WTC11 (cell line): Measurements from ENCODE around the gene EHBP1L1. TPM values are rescaled to one million over a fixed set of nuclear protein-coding genes. Genes with fewer than 3 reads are reported as not detected.

Experiments
- ATAC-seq: fragments of 200-7000 bp; cut with Tn5 transposase; 2 replicates; pipeline ENCODE4 v1.10.0; 2021; ENCODE audit warnings: mild to moderate bottlenecking, moderate library complexity
- CTCF ChIA-PET: fragments of 300-600 bp; sonication (Branson Sonifier 250); formaldehyde crosslinking; loops from one replicate; lab custom pipeline; 2021; ENCODE audit warnings: antibody characterized with exemption; lab: Charles Lee
- POLR2A ChIA-PET: fragments of 350-600 bp; sonication (Branson Sonifier 250); formaldehyde crosslinking; loops from one replicate; lab custom pipeline; 2021; ENCODE audit warnings: antibody characterized with exemption; lab: Charles Lee
- DNase-seq: peaks from one replicate; pipeline ENCODE4 v3.0.0; 2021; ENCODE audit warnings: low spot score
- H3K27ac Mint-ChIP-seq: 2 replicates; pipeline ENCODE4 v1.8.0; 2021; ENCODE audit warnings: mixed read lengths
- H3K27me3 Mint-ChIP-seq: 2 replicates; pipeline ENCODE4 v1.8.0; 2021; ENCODE audit warnings: low read depth, mild to moderate bottlenecking, moderate library complexity, mixed read lengths
- H3K36me3 Mint-ChIP-seq: 2 replicates; pipeline ENCODE4 v1.8.0; 2021; ENCODE audit warnings: mixed read lengths
- H3K4me1 Mint-ChIP-seq: 2 replicates; pipeline ENCODE4 v1.8.0; 2022; ENCODE audit warnings: mixed read lengths
- H3K4me3 Mint-ChIP-seq: 2 replicates; pipeline ENCODE4 v1.8.0; 2021; ENCODE audit warnings: mild to moderate bottlenecking, moderate library complexity, mixed read lengths
- H3K9me3 Mint-ChIP-seq: 2 replicates; pipeline ENCODE4 v1.8.0; 2021; ENCODE audit warnings: mixed read lengths
- ARID4B ChIP-seq: sonication (generic); formaldehyde crosslinking; IDR thresholded peaks from 2 replicates; pipeline ENCODE4 v1.8.0; 2023; ENCODE audit warnings: missing genetic modification reagents, mild to moderate bottlenecking, borderline replicate concordance
- CTCF ChIP-seq: fragments of 200-600 bp; IDR thresholded peaks from 2 replicates; pipeline ENCODE4 v1.8.0; 2022; ENCODE audit warnings: antibody characterized with exemption
- E2F4 ChIP-seq: sonication (generic); formaldehyde crosslinking; IDR thresholded peaks from 2 replicates; pipeline ENCODE4 v1.8.1; 2022; ENCODE audit warnings: low read depth, mild to moderate bottlenecking, moderate library complexity, missing genetic modification reagents, borderline replicate concordance
- E2F5 ChIP-seq: sonication (generic); formaldehyde crosslinking; IDR thresholded peaks from 2 replicates; pipeline ENCODE4 v1.8.1; 2022; ENCODE audit warnings: mild to moderate bottlenecking, moderate library complexity, missing genetic modification reagents
- ETV6 ChIP-seq: sonication (generic); formaldehyde crosslinking; IDR thresholded peaks from 2 replicates; pipeline ENCODE4 v1.8.1; 2022; ENCODE audit warnings: mild to moderate bottlenecking, missing genetic modification reagents
- FOXP1 ChIP-seq: sonication (generic); formaldehyde crosslinking; IDR thresholded peaks from 2 replicates; pipeline ENCODE4 v1.8.0; 2022; ENCODE audit warnings: missing genetic modification reagents, mild to moderate bottlenecking, moderate library complexity, borderline replicate concordance
- HMGXB4 ChIP-seq: sonication (generic); formaldehyde crosslinking; IDR thresholded peaks from 2 replicates; pipeline ENCODE4 v1.8.1; 2023; ENCODE audit warnings: mild to moderate bottlenecking, moderate library complexity, missing genetic modification reagents
- SP1 ChIP-seq: sonication (generic); formaldehyde crosslinking; conservative IDR thresholded peaks from 2 replicates; pipeline ENCODE4 v1.8.1; 2022; ENCODE audit warnings: missing genetic modification reagents
- STAT6 ChIP-seq: sonication (generic); formaldehyde crosslinking; conservative IDR thresholded peaks from 2 replicates; pipeline ENCODE4 v1.8.1; 2023; ENCODE audit warnings: mild to moderate bottlenecking, low read depth, missing genetic modification reagents, moderate library complexity
- ZBTB43 ChIP-seq: sonication (generic); formaldehyde crosslinking; IDR thresholded peaks from 2 replicates; pipeline ENCODE4 v1.8.1; 2023; ENCODE audit warnings: mild to moderate bottlenecking, missing genetic modification reagents
- ZNF416 ChIP-seq: fragments of 250-450 bp; sonication (Bioruptor Pico); IDR thresholded peaks from 2 replicates; pipeline ENCODE4 v1.9.0; 2021; ENCODE audit warnings: mild to moderate bottlenecking, inconsistent platforms
- ZNF512 ChIP-seq: sonication (generic); formaldehyde crosslinking; IDR thresholded peaks from 2 replicates; pipeline ENCODE4 v1.8.1; 2022; ENCODE audit warnings: missing genetic modification reagents, borderline replicate concordance
- total RNA-seq: library from RNA; stranded (reverse); gene quantifications from 3 replicates; pipeline ENCODE4 v1.2.3, GENCODE V29; 2021

EHBP1L1 gene
- total RNA-seq, 1 experiment from 2014 or later: 11.8 TPM

GRCh38 chr11:65637032-65637557 lies 61.2 kb downstream of the EHBP1L1 start:
- DNase-seq (no peak), ATAC-seq (no peak)
- H3K27ac Mint-ChIP-seq: peak overlapping the region; percentile 94
- peak overlapping the region; percentile 57; the same call in 1 of the 2 replicates for H3K4me3 Mint-ChIP-seq
- ChIA-PET POLR2A (interaction anchor here (0.7 to 2.1 kb wide), 9 partner anchors 10 to 222 kb away, joined by 3 to 20 read pairs (median 6); partner anchors contain the start of genes CFL1, FAM89B, MUS81 and PCNX3), CTCF (interaction anchor here (0.6 to 2.6 kb wide), 29 partner anchors 10 to 949 kb away, joined by 3 to 36 read pairs (median 8); partner anchors contain the start of genes CCDC85B, FAM89B, FIBP and KAT5)
- 0 out of 2 replicates have a peak, but pooled peaks have one; percentile 41 for TF ChIP-seq ZNF512
- TF ChIP-seq STAT6: no peak
- no peaks in the 10 kb centered on the region for H3K9me3 Mint-ChIP-seq
- H3K4me1 Mint-ChIP-seq: peaks cover 22% of the 10 kb centered on the region
- no peaks in the 10 kb centered on the region for H3K27me3 Mint-ChIP-seq
- H3K36me3 Mint-ChIP-seq: peaks cover 14% of the 10 kb centered on the region

GRCh38 chr11:65637794-65638419 lies 62.1 kb downstream of the EHBP1L1 start, which contains the start of gene SIPA1:
Gene SIPA1, plus strand, starts transcription at chr11:65638101. Its CDS starts 2,821 bp downstream, at chr11:65640922.
- peak; percentile 89 for DNase-seq
- Mint-ChIP-seq H3K27ac (peak within 1 kb of the TSS; percentile 94), H3K36me3 (peaks cover 14% of the 10 kb centered on the region), H3K27me3 (no peaks in the 10 kb centered on the region), H3K4me3 (peak within 1 kb of the TSS; percentile 81), H3K4me1 (peaks cover 23% of the 10 kb centered on the region)
- CTCF ChIA-PET: interaction anchor here (0.6 to 2.6 kb wide), 42 partner anchors 9 to 949 kb away, joined by 3 to 36 read pairs (median 5); partner anchors contain the start of genes CCDC85B, FAM89B, FIBP and KAT5
- ATAC-seq: peak; percentile 70
- TF ChIP-seq SP1 (CRISPR knock-in tag) (peak; percentile 81), ETV6 (CRISPR knock-in tag) (no peak), ZNF416 (CRISPR knock-in tag) (0 out of 2 replicates have a peak, but pooled peaks have one; percentile 11), CTCF (no peak), ZBTB43 (peak; percentile 61; the same call in 1 of the 2 replicates), E2F4 (CRISPR knock-in tag) (peak; percentile 59; the same call in 1 of the 2 replicates), ARID4B (CRISPR knock-in tag) (peak; percentile 72), FOXP1 (CRISPR knock-in tag) (peak; percentile 64; the same call in 1 of the 2 replicates), E2F5 (CRISPR knock-in tag) (peak; percentile 92), HMGXB4 (CRISPR knock-in tag) (peak; percentile 71; the same call in 1 of the 2 replicates)
- TF ChIP-seq, all 79 proteins: peak for 8
- no peaks in the 10 kb centered on the region for H3K9me3 Mint-ChIP-seq
- POLR2A ChIA-PET: interaction anchor here (0.6 to 2.1 kb wide), 15 partner anchors 9 to 1636 kb away, joined by 3 to 20 read pairs (median 6); partner anchors contain the start of genes CFL1, FAM89B, MUS81 and PCNX3
